Muscle of arm (tissue), 12 donors: ENCODE measurements around the gene EML5. TPM values are rescaled to one million over a fixed set of nuclear protein-coding genes. Genes with fewer than 3 reads are reported as not detected.

Experiments
- DNase-seq: peaks from one replicate; pipeline ENCODE4 v3.0.0-alpha.2; 2013
- polyA plus RNA-seq, 12 donors: library from polyadenylated mRNA; unstranded; fragments of 120-200 nt; gene quantifications; one replicate each; pipeline ENCODE4 v1.2.1, GENCODE V29; 2013; ENCODE audit not compliant: insufficient read length in 12 of 12

The EML5 gene
- polyA plus RNA-seq, 12 donors: 0.87 to 1.9 (median 1.1) TPM; not detected in 1

DNA sequence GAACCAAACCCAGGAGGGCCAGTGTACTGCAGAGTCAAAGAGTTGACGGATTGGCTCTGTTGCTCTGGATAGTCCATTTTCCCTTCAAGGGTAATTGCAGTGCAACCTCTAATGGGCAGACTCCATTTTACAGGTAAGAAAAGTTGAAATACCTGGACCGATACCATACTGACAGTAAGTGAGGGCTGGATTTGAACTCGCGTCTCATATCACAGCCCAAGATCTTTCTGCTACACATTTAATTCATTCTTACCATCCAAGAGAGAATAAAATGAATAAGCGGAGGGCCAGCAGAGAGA lies 230.3 kb downstream of the EML5 start:
- no peak for DNase-seq

Other genes starting within 250 kb of the EML5 start
- 10 to 100 TPM in 11 of 12 donors, not detected in 1; 31.0 to 70.3 (median 55.4) TPM for gene PTPN21, start 237.9 kb downstream of the EML5 start, polyA plus RNA-seq
- 10 to 100 TPM in 11 of 12 donors, not detected in 1; 32.4 to 72.3 (median 41.0) TPM for gene ZC3H14, start 229.9 kb downstream of the EML5 start, polyA plus RNA-seq
- gene TTC8, start 31.7 kb upstream of the EML5 start, polyA plus RNA-seq: 10 to 100 TPM in 11 of 12 donors, not detected in 1; 14.6 to 28.8 (median 18.0) TPM